Astrocyte (in vitro differentiated cells and primary cell): Measurements from ENCODE around the gene SEMA3A.

Experiments used
- CTCF ChIP-seq: IDR thresholded peaks from 2 replicates; pipeline ENCODE4 v1.5.1; 2011; ENCODE audit warnings: low read depth, mild to moderate bottlenecking, inconsistent platforms, low read length, moderate library complexity; ENCODE audit not compliant: insufficient read depth
- EZH2 ChIP-seq: IDR thresholded peaks from 2 replicates; pipeline ENCODE4 v1.6.1; 2012; ENCODE audit warnings: mild to moderate bottlenecking, low read length, inconsistent platforms; ENCODE audit not compliant: insufficient read depth

GRCh38 chr7:84162125-84162524, 32.5 kb downstream of the SEMA3A start:
- TF ChIP-seq EZH2: no peak
- no peak for TF ChIP-seq CTCF
